ENCODE results near the gene PUS1. TPM values are rescaled to one million over a fixed set of nuclear protein-coding genes. Genes with fewer than 3 reads are reported as not detected.

The PUS1 gene
- total RNA-seq, 4 donors from 2014 or later = 10.9 to 23.6 (median 16.4) TPM

GRCh38 chr12:131933387-131933786 is 4.3 kb downstream of the PUS1 start:
- H3K27me3 ChIP-seq = no peaks in the 10 kb centered on the region
- no peak for DNase-seq
- TF ChIP-seq POLR2A (IDR thresholded peaks at IDR 0.05) = no peak
- TF ChIP-seq, protein P1, sequence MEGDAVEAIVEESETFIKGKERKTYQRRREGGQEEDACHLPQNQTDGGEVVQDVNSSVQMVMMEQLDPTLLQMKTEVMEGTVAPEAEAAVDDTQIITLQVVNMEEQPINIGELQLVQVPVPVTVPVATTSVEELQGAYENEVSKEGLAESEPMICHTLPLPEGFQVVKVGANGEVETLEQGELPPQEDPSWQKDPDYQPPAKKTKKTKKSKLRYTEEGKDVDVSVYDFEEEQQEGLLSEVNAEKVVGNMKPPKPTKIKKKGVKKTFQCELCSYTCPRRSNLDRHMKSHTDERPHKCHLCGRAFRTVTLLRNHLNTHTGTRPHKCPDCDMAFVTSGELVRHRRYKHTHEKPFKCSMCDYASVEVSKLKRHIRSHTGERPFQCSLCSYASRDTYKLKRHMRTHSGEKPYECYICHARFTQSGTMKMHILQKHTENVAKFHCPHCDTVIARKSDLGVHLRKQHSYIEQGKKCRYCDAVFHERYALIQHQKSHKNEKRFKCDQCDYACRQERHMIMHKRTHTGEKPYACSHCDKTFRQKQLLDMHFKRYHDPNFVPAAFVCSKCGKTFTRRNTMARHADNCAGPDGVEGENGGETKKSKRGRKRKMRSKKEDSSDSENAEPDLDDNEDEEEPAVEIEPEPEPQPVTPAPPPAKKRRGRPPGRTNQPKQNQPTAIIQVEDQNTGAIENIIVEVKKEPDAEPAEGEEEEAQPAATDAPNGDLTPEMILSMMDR (IDR thresholded peaks at IDR 0.05) = no peak
- no peak overlapping the region for H3K27ac ChIP-seq
- 94 to 96% methylated on average over 8 of the region's 8 CpGs for WGBS, 2 donors
- no peaks in the 10 kb centered on the region for H3K9me3 ChIP-seq
- intact Hi-C loops (cut with DNase I) = no loop called here
- peaks cover 7 to 8% of the 10 kb centered on the region in 2 donors for H3K4me1 ChIP-seq
- no peak overlapping the region for H3K4me3 ChIP-seq (replicated peaks in 1 of 3)
- peaks cover 23 to 27% of the 10 kb centered on the region in 2 donors for H3K36me3 ChIP-seq

DNA sequence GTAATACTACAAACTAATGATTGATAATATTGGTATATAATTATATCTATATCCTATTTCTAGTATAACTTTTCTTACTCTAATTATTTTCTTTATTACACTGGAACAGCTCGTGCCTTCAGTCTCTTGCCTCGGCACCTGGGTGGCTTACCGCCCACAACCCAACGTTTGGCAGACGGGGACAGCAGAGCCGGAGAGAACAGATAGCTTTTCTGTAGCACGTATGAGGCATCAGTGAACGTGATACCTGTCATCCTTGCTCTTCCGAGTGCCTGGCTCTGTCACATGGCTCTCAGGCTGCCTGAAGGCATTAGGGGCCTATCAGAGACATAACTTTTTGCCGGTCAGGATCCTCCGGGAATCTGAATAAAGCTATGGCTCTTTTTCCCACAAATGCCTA is 5.5 kb downstream of the PUS1 start:
- Histone ChIP-seq H3K27ac (no peak overlapping the region), H3K4me3 (replicated peaks in 1 of 3) (no peak overlapping the region), H3K9me3 (no peaks in the 10 kb centered on the region), H3K27me3 (no peaks in the 10 kb centered on the region), H3K4me1 (peaks cover 5 to 7% of the 10 kb centered on the region in 2 donors), H3K36me3 (peaks cover 23 to 27% of the 10 kb centered on the region in 2 donors)
- no peak for DNase-seq
- TF ChIP-seq POLR2A (IDR thresholded peaks at IDR 0.05) = no peak
- TF ChIP-seq, protein P1 (IDR thresholded peaks at IDR 0.05) = no peak
- WGBS, 2 donors = 93 to 95% methylated on average over 11 of the region's 11 CpGs
- intact Hi-C loops (cut with DNase I) = no loop called here

DNA sequence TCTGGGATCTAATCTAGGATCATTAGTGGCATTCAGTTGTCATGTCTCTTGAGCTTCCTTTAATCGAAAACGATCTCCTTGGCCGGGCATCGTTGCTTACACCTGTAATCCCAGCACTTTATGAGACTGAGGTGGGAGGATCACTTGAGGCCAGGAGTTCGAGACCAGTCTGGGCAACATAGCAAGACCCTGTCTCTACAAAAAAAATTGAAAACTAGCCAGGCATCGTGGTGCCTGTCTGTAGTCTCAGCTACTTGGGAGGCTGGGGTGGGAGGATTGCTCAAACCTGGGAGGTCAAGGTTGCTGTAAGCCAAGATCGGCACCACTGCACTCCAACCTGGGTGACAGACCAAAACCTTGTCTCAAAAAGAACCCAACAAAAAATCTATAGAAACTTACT is 9.0 kb downstream of the PUS1 start:
- WGBS, 2 donors = 81 to 89% methylated on average over 7 of the region's 7 CpGs
- DNase-seq = no peak
- Histone ChIP-seq H3K9me3 (no peaks in the 10 kb centered on the region), H3K4me1 (peaks cover 0 to 5% of the 10 kb centered on the region in 2 donors), H3K36me3 (peaks cover 13 to 20% of the 10 kb centered on the region in 2 donors), H3K27me3 (no peaks in the 10 kb centered on the region), H3K27ac (no peak overlapping the region), H3K4me3 (replicated peaks in 1 of 3) (no peak overlapping the region)
- TF ChIP-seq, protein P1 (IDR thresholded peaks at IDR 0.05) = no peak
- TF ChIP-seq POLR2A (IDR thresholded peaks at IDR 0.05) = no peak
- intact Hi-C loops (cut with DNase I) = no loop called here

GRCh38 chr12:131939007-131939406 is 9.9 kb downstream of the PUS1 start:
- Histone ChIP-seq H3K4me3 (replicated peaks in 1 of 3) (no peak overlapping the region), H3K36me3 (peaks cover 8 to 16% of the 10 kb centered on the region in 2 donors), H3K4me1 (peaks cover 0 to 5% of the 10 kb centered on the region in 2 donors), H3K9me3 (no peaks in the 10 kb centered on the region), H3K27ac (no peak overlapping the region), H3K27me3 (no peaks in the 10 kb centered on the region)
- 93 to 95% methylated on average over 16 of the region's 16 CpGs for WGBS, 2 donors
- no peak for TF ChIP-seq POLR2A (IDR thresholded peaks at IDR 0.05)
- TF ChIP-seq, protein P1 (IDR thresholded peaks at IDR 0.05) = no peak
- intact Hi-C loops (cut with DNase I) = no loop called here
- no peak for DNase-seq

GRCh38 chr12:131940141-131940547 is 11.1 kb downstream of the PUS1 start:
- H3K4me3 ChIP-seq (replicated peaks in 1 of 3) = no peak overlapping the region
- no peaks in the 10 kb centered on the region for H3K9me3 ChIP-seq
- peaks cover 0 to 9% of the 10 kb centered on the region in 2 donors for H3K36me3 ChIP-seq
- no peaks in the 10 kb centered on the region for H3K27me3 ChIP-seq
- intact Hi-C loops (cut with DNase I) = no loop called here
- TF ChIP-seq POLR2A (IDR thresholded peaks at IDR 0.05) = no peak
- H3K27ac ChIP-seq = no peak overlapping the region
- no peak for DNase-seq
- H3K4me1 ChIP-seq = peaks cover 0 to 5% of the 10 kb centered on the region in 2 donors
- 89 to 90% methylated on average over 8 of the region's 8 CpGs for WGBS, 2 donors
